Sigmoid colon (tissue), 7 donors: ENCODE data around the gene TNFRSF21. TPM values are rescaled to one million over a fixed set of nuclear protein-coding genes. Genes with fewer than 3 reads are reported as not detected.

Experiments
- DNase-seq: peaks from one replicate; pipeline ENCODE4 v3.0.0-alpha.2; 2019
- H3K27ac ChIP-seq, 4 donors: fragments of 200-600 bp; sonication (generic); one replicate each; pipeline ENCODE4 v1.5.1; 2016 to 2019; ENCODE audit warnings: mild to moderate bottlenecking in 1 of 4
- H3K27me3 ChIP-seq, 3 donors: fragments of 200-600 bp; sonication (generic); one replicate each; pipeline ENCODE4 v1.5.1; 2019; ENCODE audit warnings: mild to moderate bottlenecking in 1 of 3
- H3K36me3 ChIP-seq, 4 donors: fragments of 200-600 bp; sonication (generic); one replicate each; pipeline ENCODE4 v1.5.1; 2016 to 2019
- H3K4me1 ChIP-seq, 4 donors: fragments of 200-600 bp; sonication (generic); one replicate each; pipeline ENCODE4 v1.5.1; 2017 to 2019
- H3K4me3 ChIP-seq, 4 donors: fragments of 200-600 bp; sonication (generic); one replicate each; pipeline ENCODE4 v1.5.1; 2017 to 2019; ENCODE audit warnings: mild to moderate bottlenecking in 2 of 4, moderate library complexity in 1 of 4
- H3K9me3 ChIP-seq, 4 donors: fragments of 200-600 bp in 3 of 4; sonication (generic) in 3 of 4; one replicate each; pipeline versions ENCODE4 v1.5.1 to v1.6.1; 2013 to 2019
- CTCF ChIP-seq, 4 experiments: fragments of 450-650 bp in 3 of 4; fragments of 200-600 bp in 1 of 4; IDR thresholded peaks; one replicate each; pipeline ENCODE4 v1.5.1; 2016 to 2019; ENCODE audit warnings: antibody characterized with exemption in 4 of 4, mild to moderate bottlenecking in 3 of 4, moderate library complexity in 2 of 4
- EP300 ChIP-seq, 4 donors: sonication (generic); formaldehyde crosslinking; IDR thresholded peaks; one replicate each; pipeline ENCODE4 v1.6.1; 2017; ENCODE audit warnings: antibody characterized with exemption in 4 of 4
- POLR2A ChIP-seq, 2 donors: fragments of 450-650 bp; IDR thresholded peaks; one replicate each; pipeline ENCODE4 v1.6.1; 2016; ENCODE audit warnings: antibody characterized with exemption in 2 of 2, mild to moderate bottlenecking in 2 of 2, moderate library complexity in 2 of 2
- POLR2AphosphoS5 ChIP-seq, 4 donors: sonication (generic); formaldehyde crosslinking; IDR thresholded peaks; one replicate each; pipeline ENCODE4 v1.6.1; 2017; ENCODE audit warnings: antibody characterized with exemption in 4 of 4
- WGBS, 2 donors: extraction: QIAGEN DNeasy Blood & Tissue Kit; methylation state at CpG; one replicate each; pipeline ENCODE4 v1.1.7; 2013; 5-methylcytosine and 5-hydroxymethylcytosine counted together
- intact Hi-C: fragments of 100-400 bp; cut with DNase I; formaldehyde crosslinking; loops from one replicate; pipeline ENCODE4 v1.15.1; 2023
- polyA plus RNA-seq, 3 donors: library from polyadenylated mRNA; stranded (reverse); fragments of 200-250 nt; gene quantifications; one replicate each; pipeline ENCODE4 v1.2.3, GENCODE V29; 2013
- total RNA-seq, 4 donors: library from RNA; depleted of rRNA; stranded (reverse); fragments of >200 nt; gene quantifications; one replicate each; pipeline ENCODE4 v1.1.0, GENCODE V29; 2016
- donor health status: healthy with polysubstance abuse.
- donor health status: Bipolar disorder and iron deficiency.
- donor health status: healthy.

TNFRSF21 gene
- total and polyA plus RNA-seq, 7 donors, result 15.8 to 49.9 (median 25.3) TPM

- H3K27ac ChIP-seq, result peak overlapping the region in 3 of 4 donors; percentile 35 to 61 (median 58)
- no peaks in the 10 kb centered on the region for H3K9me3 ChIP-seq
- no peaks in the 10 kb centered on the region for H3K27me3 ChIP-seq
- H3K4me1 ChIP-seq, result peaks cover 0 to 70% (median 42%) of the 10 kb centered on the region in 4 donors
- 38 to 56% methylated on average over 2 of the region's 2 CpGs for WGBS, 2 donors
- no peaks in the 10 kb centered on the region for H3K36me3 ChIP-seq
- DNase-seq, result no peak
- TF ChIP-seq EP300 (IDR thresholded peaks at IDR 0.05), result no peak
- TF ChIP-seq POLR2A (IDR thresholded peaks at IDR 0.05), result no peak
- TF ChIP-seq CTCF (IDR thresholded peaks at IDR 0.05), result no peak
- TF ChIP-seq POLR2AphosphoS5 (IDR thresholded peaks at IDR 0.05), result no peak
- intact Hi-C loops, result no loop called here
- H3K4me3 ChIP-seq, result no peak overlapping the region
Observed at GRCh38 chr6:47245745-47246371, 63.8 kb downstream of the TNFRSF21 start.

- peak overlapping the region in 1 of 4 donors; percentile 2 for H3K4me3 ChIP-seq
Observed at GRCh38 chr6:47242483-47243386, 67.0 kb downstream of the TNFRSF21 start.

GRCh38 chr6:47241742-47242482, 67.8 kb downstream of the TNFRSF21 start:
- H3K27me3 ChIP-seq, result no peaks in the 10 kb centered on the region
- peaks cover 0 to 75% (median 49%) of the 10 kb centered on the region in 4 donors for H3K4me1 ChIP-seq
- peak; percentile 71 for DNase-seq
- TF ChIP-seq EP300 (IDR thresholded peaks at IDR 0.05), result no peak
- TF ChIP-seq POLR2AphosphoS5 (IDR thresholded peaks at IDR 0.05), result peak in 3 of 4 donors; percentile 15 to 64 (median 49)
- peak overlapping the region; percentile 14 to 80 (median 76) for H3K27ac ChIP-seq
- peak overlapping the region in 1 of 4 donors; percentile 2 for H3K4me3 ChIP-seq
- intact Hi-C loops, result loop anchor here (2.0 to 5.0 kb wide), 3 partner anchors 67 to 160 kb away; partner anchors contain the start of gene TNFRSF21
- no peaks in the 10 kb centered on the region for H3K9me3 ChIP-seq
- H3K36me3 ChIP-seq, result no peaks in the 10 kb centered on the region
- 59 to 63% methylated on average over 4 of the region's 4 CpGs for WGBS, 2 donors

More at GRCh38 chr6:47242483-47243386, 67.0 kb downstream of the TNFRSF21 start:
- H3K9me3 ChIP-seq, result no peaks in the 10 kb centered on the region
- intact Hi-C loops, result loop anchor here (2.0 to 5.0 kb wide), 3 partner anchors 66 to 160 kb away; partner anchors contain the start of gene TNFRSF21
- H3K27me3 ChIP-seq, result no peaks in the 10 kb centered on the region
- WGBS, 2 donors, result 37 to 38% methylated on average over 14 of the region's 14 CpGs
- H3K27ac ChIP-seq, result peak overlapping the region; percentile 52 to 80 (median 76)
- DNase-seq, result peak; percentile 96
- TF ChIP-seq CTCF (IDR thresholded peaks at IDR 0.05) (no peak), EP300 (IDR thresholded peaks at IDR 0.05) (peak; percentile 52 to 96 (median 91)), POLR2A (IDR thresholded peaks at IDR 0.05) (no peak), POLR2AphosphoS5 (IDR thresholded peaks at IDR 0.05) (peak; percentile 75 to 93 (median 90))
- peaks cover 0 to 76% (median 49%) of the 10 kb centered on the region in 4 donors for H3K4me1 ChIP-seq
- no peaks in the 10 kb centered on the region for H3K36me3 ChIP-seq

GRCh38 chr6:47240277-47240890, 69.3 kb downstream of the TNFRSF21 start:
- Histone ChIP-seq H3K4me3 (no peak overlapping the region), H3K9me3 (no peaks in the 10 kb centered on the region), H3K27ac (peak overlapping the region in 2 of 4 donors; percentile 78 to 80), H3K27me3 (no peaks in the 10 kb centered on the region), H3K4me1 (peaks cover 0 to 74% (median 53%) of the 10 kb centered on the region in 4 donors), H3K36me3 (no peaks in the 10 kb centered on the region)
- no peak for DNase-seq
- TF ChIP-seq POLR2AphosphoS5 (IDR thresholded peaks at IDR 0.05) (no peak), POLR2A (IDR thresholded peaks at IDR 0.05) (no peak), CTCF (IDR thresholded peaks at IDR 0.05) (no peak), EP300 (IDR thresholded peaks at IDR 0.05) (no peak)
- 92 to 93% methylated on average over 5 of the region's 5 CpGs for WGBS, 2 donors
- intact Hi-C loops, result loop anchor here (5.0 kb wide), 2 partner anchors 143 to 158 kb away; no protein-coding TSS in a partner anchor
